GM06990 (cell line): ENCODE results near the gene MCTP1.

ENCODE experiments used
- DNase-seq: peaks from one replicate; pipeline ENCODE4 v3.0.0-alpha.2; 2011; ENCODE audit not compliant: insufficient read length; ENCODE audit errors: extremely low read depth
- H3K27me3 ChIP-seq: replicated peaks from 2 replicates; pipeline ENCODE4 v1.6.0; 2011; ENCODE audit warnings: low read length; ENCODE audit not compliant: control insufficient read depth, insufficient read depth
- H3K36me3 ChIP-seq: 2 replicates; pipeline ENCODE4 v1.5.1; 2011; ENCODE audit warnings: low read length; ENCODE audit not compliant: control insufficient read depth, insufficient read depth
- H3K4me3 ChIP-seq: replicated peaks from 2 replicates; pipeline ENCODE4 v1.5.1; 2011; ENCODE audit warnings: low read depth, mild to moderate bottlenecking, control low read depth, low read length
- CTCF ChIP-seq: IDR thresholded peaks from 2 replicates; pipeline ENCODE4 v1.5.1; 2011; ENCODE audit warnings: low read length, control low read depth, mild to moderate bottlenecking, inconsistent platforms; ENCODE audit not compliant: insufficient read depth, poor library complexity, severe bottlenecking

MCTP1 gene

GRCh38 chr5:94731471-94731870 is 553.4 kb downstream of the MCTP1 start:
- Histone ChIP-seq H3K4me3 (no peak overlapping the region), H3K36me3 (no peaks in the 10 kb centered on the region), H3K27me3 (no peaks in the 10 kb centered on the region)
- DNase-seq, result no peak
- no peak for TF ChIP-seq CTCF

- DNase-seq, result no peak
- Histone ChIP-seq H3K4me3 (no peak overlapping the region), H3K36me3 (no peaks in the 10 kb centered on the region), H3K27me3 (no peaks in the 10 kb centered on the region)
- no peak for TF ChIP-seq CTCF
Measured at GRCh38 chr5:94725142-94725541, 559.8 kb downstream of the MCTP1 start.

- no peaks in the 10 kb centered on the region for H3K27me3 ChIP-seq
- no peak for TF ChIP-seq CTCF
- DNase-seq, result no peak
- no peak overlapping the region for H3K4me3 ChIP-seq
- no peaks in the 10 kb centered on the region; the same call in 1 of the 2 replicates for H3K36me3 ChIP-seq
Measured at GRCh38 chr5:94715768-94716167, 569.1 kb downstream of the MCTP1 start.

GRCh38 chr5:94711785-94712184 is 573.1 kb downstream of the MCTP1 start:
- Histone ChIP-seq H3K27me3 (no peaks in the 10 kb centered on the region), H3K4me3 (no peak overlapping the region), H3K36me3 (no peaks in the 10 kb centered on the region; the same call in 1 of the 2 replicates)
- TF ChIP-seq CTCF, result no peak
- no peak for DNase-seq

GRCh38 chr5:94709277-94709676 is 575.6 kb downstream of the MCTP1 start:
- TF ChIP-seq CTCF, result no peak
- Histone ChIP-seq H3K27me3 (no peaks in the 10 kb centered on the region), H3K4me3 (no peak overlapping the region), H3K36me3 (no peaks in the 10 kb centered on the region; the same call in 1 of the 2 replicates)
- no peak for DNase-seq

GRCh38 chr5:94707359-94707758 is 577.5 kb downstream of the MCTP1 start:
- Histone ChIP-seq H3K27me3 (no peaks in the 10 kb centered on the region), H3K36me3 (no peaks in the 10 kb centered on the region), H3K4me3 (no peak overlapping the region)
- no peak for DNase-seq
- no peak for TF ChIP-seq CTCF
